Subcutaneous abdominal adipose tissue (tissue), 5 donors: ENCODE measurements around the gene ACTL8.

ENCODE experiments used
- H3K27ac ChIP-seq: one replicate; pipeline ENCODE4 v1.7.0; 2013; ENCODE audit warnings: low read depth, mild to moderate bottlenecking, inconsistent platforms, low read length, moderate library complexity
- H3K27me3 ChIP-seq, 5 donors: one replicate each; pipeline ENCODE4 v1.7.0; 2013; ENCODE audit warnings: low read length in 5 of 5, inconsistent platforms in 1 of 5; ENCODE audit not compliant: control insufficient read depth in 5 of 5, insufficient read depth in 4 of 5
- H3K36me3 ChIP-seq, 5 donors: one replicate each; pipeline ENCODE4 v1.7.0; 2013; ENCODE audit warnings: low read length in 5 of 5; ENCODE audit not compliant: control insufficient read depth in 5 of 5, insufficient read depth in 5 of 5
- H3K4me1 ChIP-seq, 5 donors: one replicate each; pipeline ENCODE4 v1.7.0; 2013; ENCODE audit warnings: low read length in 5 of 5, mild to moderate bottlenecking in 3 of 5, moderate library complexity in 1 of 5; ENCODE audit not compliant: control insufficient read depth in 5 of 5, insufficient read depth in 5 of 5
- H3K4me3 ChIP-seq, 5 donors: one replicate each; pipeline ENCODE4 v1.7.0; 2013; ENCODE audit warnings: low read length in 5 of 5, low read depth in 1 of 5
- H3K9ac ChIP-seq, 5 donors: one replicate each; pipeline ENCODE4 v1.7.0; 2013; ENCODE audit warnings: low read length in 5 of 5, mild to moderate bottlenecking in 4 of 5, moderate library complexity in 3 of 5
- H3K9me3 ChIP-seq, 5 donors: one replicate each; pipeline ENCODE4 v1.7.0; 2013; ENCODE audit warnings: low read length in 5 of 5; ENCODE audit not compliant: control insufficient read depth in 5 of 5
- donor health status: healthy.
- donor health status: healthy.
- donor health status: healthy.
- donor health status: healthy.
- donor health status: healthy.

The ACTL8 gene

DNA sequence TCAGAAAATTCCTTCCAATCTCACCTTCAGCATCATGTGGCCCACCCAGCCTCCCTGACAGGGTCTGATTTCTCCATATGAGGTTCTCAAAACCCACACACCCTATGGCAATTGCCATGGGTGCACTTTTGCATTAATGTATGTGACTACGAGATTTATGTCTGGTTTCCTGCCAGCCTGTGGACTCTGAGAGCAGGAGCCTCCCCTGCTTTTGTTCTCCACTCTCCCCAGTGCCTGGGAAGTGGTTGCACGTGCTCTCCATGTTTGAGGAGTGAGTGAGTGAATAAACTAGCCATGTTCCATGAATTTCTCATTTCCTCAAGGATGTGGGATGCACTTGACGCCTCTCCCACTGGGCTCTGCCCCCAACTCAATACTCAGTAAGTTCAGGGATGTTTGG, 91.2 kb downstream of the ACTL8 start:
- H3K27me3 ChIP-seq = peaks cover 12 to 38% (median 31%) of the 10 kb centered on the region in 5 donors
- H3K4me3 ChIP-seq = no peak overlapping the region
- no peaks in the 10 kb centered on the region for H3K36me3 ChIP-seq
- H3K9ac ChIP-seq = no peak overlapping the region
- H3K9me3 ChIP-seq = peaks cover 0 to 6% (median 0%) of the 10 kb centered on the region in 5 donors
- H3K4me1 ChIP-seq = no peaks in the 10 kb centered on the region
- H3K27ac ChIP-seq = no peak overlapping the region

DNA sequence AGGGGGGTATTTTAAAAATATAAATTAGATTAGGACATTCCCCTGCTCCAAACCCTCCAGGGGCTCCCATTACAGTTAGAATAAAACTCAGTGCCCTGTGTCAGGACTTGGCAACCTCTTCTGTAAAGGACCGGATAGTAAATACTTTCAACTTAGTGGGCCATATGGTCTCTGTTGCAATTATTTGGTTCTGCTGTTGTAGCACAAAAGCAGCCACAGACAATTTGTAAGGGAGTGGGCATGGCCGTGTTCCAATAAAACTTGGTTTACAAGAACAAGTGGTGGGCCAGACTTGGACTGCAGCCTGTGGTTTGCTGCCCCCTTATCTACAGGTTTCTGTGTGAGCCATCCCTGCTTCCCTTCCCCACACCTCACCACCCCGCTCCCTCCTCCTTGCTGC, 92.0 kb downstream of the ACTL8 start:
- Histone ChIP-seq H3K4me1 (no peaks in the 10 kb centered on the region), H3K9ac (no peak overlapping the region), H3K4me3 (no peak overlapping the region), H3K27me3 (peaks cover 12 to 38% (median 28%) of the 10 kb centered on the region in 5 donors), H3K9me3 (peaks cover 0 to 6% (median 0%) of the 10 kb centered on the region in 5 donors), H3K36me3 (no peaks in the 10 kb centered on the region), H3K27ac (no peak overlapping the region)

DNA sequence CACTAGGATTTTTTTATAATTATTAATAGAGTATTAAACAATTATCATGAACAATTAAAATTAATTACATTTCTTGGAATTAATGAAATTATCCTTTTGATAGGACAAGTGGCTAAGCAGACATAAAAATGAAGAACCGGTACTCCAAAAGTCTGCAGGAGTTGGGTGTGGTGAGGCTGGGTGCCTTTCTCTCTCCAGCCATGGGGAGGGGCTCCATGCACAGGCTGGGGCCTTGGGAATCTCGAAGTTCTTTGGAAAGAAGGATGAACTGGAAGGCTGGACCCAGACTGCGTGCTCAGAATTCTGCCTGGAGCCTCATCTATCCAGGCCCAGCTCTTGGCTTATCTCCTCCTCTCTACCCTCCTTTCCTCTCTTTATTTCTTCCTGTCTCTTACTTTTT, 94.1 kb downstream of the ACTL8 start:
- Histone ChIP-seq H3K27ac (no peak overlapping the region), H3K9ac (no peak overlapping the region), H3K27me3 (peaks cover 5 to 19% (median 12%) of the 10 kb centered on the region in 5 donors), H3K4me3 (no peak overlapping the region), H3K9me3 (peaks cover 0 to 6% (median 0%) of the 10 kb centered on the region in 5 donors), H3K4me1 (no peaks in the 10 kb centered on the region), H3K36me3 (no peaks in the 10 kb centered on the region)

DNA sequence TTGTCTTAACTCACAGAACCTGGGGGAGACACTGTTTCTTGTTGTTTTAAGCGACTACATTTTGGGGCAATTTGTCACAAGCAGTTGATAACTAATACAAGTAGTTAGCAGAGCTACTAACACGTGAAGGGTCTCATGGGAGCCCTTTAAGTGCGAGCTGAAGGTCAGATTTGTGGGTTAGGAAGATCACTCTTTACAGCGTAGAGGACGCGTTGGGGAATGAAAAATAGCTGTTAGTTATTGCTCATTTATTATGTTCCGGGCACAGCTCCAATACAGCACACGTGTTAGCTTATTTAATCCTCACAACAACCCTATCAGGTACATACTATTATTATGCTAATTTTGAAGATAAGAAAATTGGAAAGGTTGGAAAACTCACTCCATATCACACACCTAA, 95.9 kb downstream of the ACTL8 start:
- peaks cover 3 to 11% (median 7%) of the 10 kb centered on the region in 5 donors for H3K27me3 ChIP-seq
- no peaks in the 10 kb centered on the region for H3K4me1 ChIP-seq
- peaks cover 0 to 6% (median 0%) of the 10 kb centered on the region in 5 donors for H3K9me3 ChIP-seq
- H3K36me3 ChIP-seq = no peaks in the 10 kb centered on the region
- no peak overlapping the region for H3K9ac ChIP-seq
- no peak overlapping the region for H3K27ac ChIP-seq
- H3K4me3 ChIP-seq = no peak overlapping the region

DNA sequence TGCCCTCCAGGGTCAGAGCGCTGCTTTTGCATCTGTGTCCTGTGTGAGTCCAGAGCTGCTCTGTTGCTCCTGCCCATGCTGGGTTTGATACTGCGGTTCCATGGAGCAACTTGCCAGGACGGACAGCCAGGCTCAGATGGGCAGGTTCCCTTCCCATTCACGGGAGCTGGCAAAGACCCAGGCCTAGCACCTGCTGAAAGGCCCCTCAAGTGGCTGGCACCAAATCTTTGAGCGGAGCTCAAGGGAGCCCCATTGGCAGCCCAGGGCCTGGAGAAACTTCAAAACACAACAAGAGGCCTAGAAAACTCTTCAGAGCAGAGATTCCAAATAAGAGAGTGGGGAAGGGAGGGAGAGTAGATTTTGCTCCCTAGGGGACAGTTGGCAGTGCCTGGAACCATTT, 97.2 kb downstream of the ACTL8 start:
- Histone ChIP-seq H3K4me3 (no peak overlapping the region), H3K36me3 (no peaks in the 10 kb centered on the region), H3K9ac (no peak overlapping the region), H3K27me3 (peaks cover 3 to 21% (median 10%) of the 10 kb centered on the region in 5 donors), H3K9me3 (peaks cover 0 to 6% (median 0%) of the 10 kb centered on the region in 5 donors), H3K27ac (no peak overlapping the region), H3K4me1 (no peaks in the 10 kb centered on the region)

DNA sequence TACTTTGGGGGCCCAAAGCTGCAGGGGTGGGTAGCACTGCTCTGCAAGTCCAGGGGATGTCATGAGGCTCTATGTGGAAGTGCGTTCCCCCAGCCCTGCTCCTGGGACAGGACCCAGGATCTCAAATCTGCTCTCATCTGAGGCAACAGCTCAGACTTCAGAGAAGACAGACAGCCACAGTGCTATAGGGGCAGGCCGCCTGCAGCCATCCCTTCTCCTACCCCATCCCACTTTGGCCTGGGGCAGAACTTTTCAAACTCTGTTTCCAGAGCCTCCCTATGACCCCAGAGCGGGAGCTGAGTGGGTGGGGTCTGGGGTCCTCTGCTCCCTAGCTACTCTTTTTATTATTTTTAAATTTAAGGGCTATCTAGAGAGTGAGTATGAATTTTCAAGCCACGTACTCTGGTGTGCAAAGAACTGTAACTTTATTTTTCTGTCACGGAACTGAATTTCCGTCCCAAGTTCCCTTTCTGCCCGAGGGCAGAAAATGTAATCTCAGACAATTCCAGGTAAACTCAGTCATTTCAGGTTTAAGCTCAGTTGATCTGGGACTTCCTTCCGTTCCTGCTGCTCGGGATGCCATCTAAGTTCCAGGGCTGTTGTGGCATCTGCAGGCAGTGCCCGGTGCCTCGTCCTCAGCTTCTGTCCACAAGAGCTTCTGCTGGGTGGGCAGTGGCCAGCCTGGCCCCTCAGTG, 98.3 kb downstream of the ACTL8 start:
- H3K4me3 ChIP-seq = no peak overlapping the region
- peaks cover 0 to under 1% (median 0%) of the 10 kb centered on the region in 5 donors for H3K9me3 ChIP-seq
- H3K9ac ChIP-seq = no peak overlapping the region
- no peak overlapping the region for H3K27ac ChIP-seq
- no peaks in the 10 kb centered on the region for H3K36me3 ChIP-seq
- H3K4me1 ChIP-seq = no peaks in the 10 kb centered on the region
- H3K27me3 ChIP-seq = peaks cover 3 to 24% (median 10%) of the 10 kb centered on the region in 5 donors

DNA sequence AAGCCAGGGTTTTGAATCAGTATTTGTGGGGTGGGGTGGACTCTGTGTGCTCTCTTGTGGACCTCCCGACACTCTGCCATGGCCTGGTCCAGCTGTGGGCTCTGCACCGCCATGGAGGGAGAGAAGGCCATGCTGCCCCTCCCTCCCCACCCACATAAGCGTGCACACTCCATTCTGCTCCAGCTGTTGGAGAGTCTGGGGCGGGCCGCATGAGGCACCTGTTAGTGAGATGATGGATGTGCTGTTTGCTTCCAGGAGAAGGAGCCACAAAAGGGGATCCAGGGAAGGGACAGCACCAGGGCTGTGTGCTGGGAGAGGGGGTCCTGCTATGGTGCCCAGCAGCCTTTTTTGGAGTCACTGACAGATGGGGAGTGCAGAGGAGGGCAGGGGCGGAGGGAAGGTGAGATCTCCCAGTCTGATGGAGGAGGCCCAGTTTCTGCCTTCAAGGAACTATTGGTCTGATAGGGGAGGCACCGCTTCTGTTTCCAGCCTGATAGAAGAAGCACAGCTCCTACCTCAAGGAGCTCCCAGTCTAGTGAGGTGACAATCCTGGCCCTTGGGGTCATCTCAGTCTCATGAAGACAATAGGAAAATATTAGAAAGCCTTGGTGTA, 101.5 kb downstream of the ACTL8 start:
- Histone ChIP-seq H3K27me3 (peaks cover 5 to 33% (median 17%) of the 10 kb centered on the region in 5 donors), H3K9me3 (no peaks in the 10 kb centered on the region)

DNA sequence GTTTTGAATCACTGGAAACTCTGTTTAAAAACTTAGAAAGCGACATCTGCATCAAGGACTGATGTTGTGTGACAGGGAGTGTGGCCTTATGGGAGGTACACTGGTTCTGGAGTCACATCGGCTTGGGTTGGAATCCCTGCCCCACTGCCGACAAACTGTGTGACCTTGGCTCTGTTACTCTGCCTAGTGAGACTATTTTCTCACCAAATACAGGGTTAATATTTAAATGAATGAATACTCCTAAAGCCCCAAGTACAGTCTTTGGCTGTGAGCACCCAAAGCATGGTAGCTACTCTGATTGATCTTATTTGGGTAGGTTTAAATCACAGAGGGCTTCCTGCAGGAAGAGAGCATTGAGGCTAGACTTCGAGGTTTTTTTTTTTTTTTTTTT, 102.0 kb downstream of the ACTL8 start:
- Histone ChIP-seq H3K9ac (no peak overlapping the region), H3K27ac (no peak overlapping the region), H3K9me3 (no peaks in the 10 kb centered on the region), H3K36me3 (no peaks in the 10 kb centered on the region), H3K27me3 (peaks cover 5 to 37% (median 17%) of the 10 kb centered on the region in 5 donors), H3K4me3 (no peak overlapping the region), H3K4me1 (no peaks in the 10 kb centered on the region)

More for the DNA sequence above, 101.5 kb downstream of the ACTL8 start:
- H3K36me3 ChIP-seq = no peaks in the 10 kb centered on the region
- H3K27ac ChIP-seq = no peak overlapping the region
- H3K4me3 ChIP-seq = no peak overlapping the region
- H3K4me1 ChIP-seq = no peaks in the 10 kb centered on the region
- no peak overlapping the region for H3K9ac ChIP-seq

DNA sequence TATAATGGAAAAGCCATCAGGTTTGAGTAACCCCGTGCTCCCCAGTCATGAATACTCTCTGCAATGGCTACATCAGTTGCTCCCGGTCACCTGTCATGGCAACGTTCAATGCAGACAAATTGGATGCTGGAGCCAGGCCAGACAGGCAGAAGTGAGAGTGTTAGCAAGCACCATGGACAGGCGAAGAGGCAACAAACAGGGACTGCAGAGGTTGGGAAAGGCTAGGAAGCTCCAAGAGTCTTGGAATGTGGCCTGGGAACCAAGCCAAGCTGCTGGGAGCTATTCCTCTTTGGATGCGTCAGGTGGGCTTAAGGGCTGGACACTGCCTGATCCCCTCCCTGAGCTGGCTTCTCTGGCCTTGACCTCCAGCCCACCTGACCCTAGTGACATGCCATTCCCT, 102.9 kb downstream of the ACTL8 start:
- no peak overlapping the region for H3K27ac ChIP-seq
- no peaks in the 10 kb centered on the region for H3K9me3 ChIP-seq
- no peak overlapping the region for H3K9ac ChIP-seq
- peaks cover 5 to 37% (median 17%) of the 10 kb centered on the region in 5 donors for H3K27me3 ChIP-seq
- no peaks in the 10 kb centered on the region for H3K36me3 ChIP-seq
- H3K4me3 ChIP-seq = no peak overlapping the region
- H3K4me1 ChIP-seq = no peaks in the 10 kb centered on the region

DNA sequence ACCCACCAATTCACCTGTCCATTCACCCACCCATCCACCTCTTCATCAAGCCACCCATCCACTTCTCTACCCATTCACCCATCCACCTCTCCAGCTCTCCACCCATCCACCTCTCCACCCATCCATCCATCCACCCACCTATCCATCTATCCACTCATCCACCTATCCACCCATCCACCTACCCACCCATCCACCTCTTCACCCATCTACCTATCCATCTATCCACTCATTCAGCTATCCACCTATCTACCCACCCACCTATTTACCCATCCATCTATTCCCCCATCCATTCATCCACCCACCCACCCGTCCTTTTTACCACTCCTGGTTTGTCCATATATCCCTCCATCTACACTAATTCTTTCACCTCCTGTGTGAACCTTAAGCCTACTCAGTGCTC, 105.7 kb downstream of the ACTL8 start:
- peaks cover 2 to 28% (median 14%) of the 10 kb centered on the region in 5 donors for H3K27me3 ChIP-seq
- H3K4me1 ChIP-seq = no peaks in the 10 kb centered on the region
- no peak overlapping the region for H3K4me3 ChIP-seq
- no peak overlapping the region for H3K27ac ChIP-seq
- H3K9me3 ChIP-seq = no peaks in the 10 kb centered on the region
- H3K9ac ChIP-seq = no peak overlapping the region
- no peaks in the 10 kb centered on the region for H3K36me3 ChIP-seq
